SK-N-MC (cell line): ENCODE data around the gene EVC2.

Experiments used
- EZH2 ChIP-seq: fragments of 200-600 bp; sonication (generic); IDR thresholded peaks from one replicate; pipeline ENCODE4 v1.6.1; 2017; ENCODE audit warnings: antibody characterized with exemption
- POLR2AphosphoS5 ChIP-seq: IDR thresholded peaks from 2 replicates; pipeline ENCODE4 v1.6.1; 2012; ENCODE audit warnings: mild to moderate bottlenecking, low read depth, low read length, borderline replicate concordance

DNA sequence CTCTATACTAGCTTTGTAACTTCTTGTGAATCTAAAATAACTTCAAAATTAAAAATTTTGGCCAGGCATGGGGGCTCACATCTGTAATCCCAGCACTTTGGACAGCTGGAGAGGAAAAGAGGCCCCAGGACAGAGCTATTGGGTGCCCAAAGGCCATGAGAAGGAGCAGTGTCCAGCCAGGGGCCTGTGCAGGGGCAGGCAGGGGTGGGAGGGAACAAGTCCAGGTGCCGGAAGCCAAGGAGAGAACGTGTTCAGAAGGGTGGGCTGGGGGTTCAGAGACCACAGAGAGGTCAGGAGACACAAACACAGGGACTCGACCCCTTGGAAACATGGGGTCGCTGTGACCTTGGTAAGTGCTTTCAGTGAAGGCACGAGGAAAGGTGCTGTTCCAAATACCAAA, 138.9 kb downstream of the EVC2 start:
- TF ChIP-seq EZH2 (no peak), POLR2AphosphoS5 (no peak)
